Effector memory CD4-positive, alpha-beta T cell (primary cell): ENCODE results near the gene SVOP.
"Not testable (repeated sequence)": the region's sequence is repeated elsewhere in the genome, so short reads cannot be mapped to it uniquely, and the experiment has no call there.

Source experiments
- DNase-seq, 3 donors: peaks; one replicate each; pipeline ENCODE4 v3.0.0-alpha.2; 2020
- H3K27ac ChIP-seq: 2 replicates; pipeline ENCODE4 v1.7.0; 2013; ENCODE audit warnings: mild to moderate bottlenecking, low read length, moderate library complexity; ENCODE audit not compliant: insufficient read depth, poor library complexity, severe bottlenecking
- H3K27me3 ChIP-seq: replicated peaks from 2 replicates; pipeline ENCODE4 v1.7.0; 2013; ENCODE audit warnings: mild to moderate bottlenecking, low read length; ENCODE audit not compliant: insufficient read depth, control insufficient read depth, poor library complexity, severe bottlenecking
- H3K36me3 ChIP-seq: 2 replicates; pipeline ENCODE4 v1.7.0; 2013; ENCODE audit warnings: mild to moderate bottlenecking, low read length, moderate library complexity; ENCODE audit not compliant: control insufficient read depth, insufficient read depth
- H3K4me1 ChIP-seq: 2 replicates; pipeline ENCODE4 v1.7.0; 2013; ENCODE audit warnings: low read length, mild to moderate bottlenecking; ENCODE audit not compliant: control insufficient read depth, insufficient read depth, poor library complexity, severe bottlenecking
- H3K4me3 ChIP-seq: 2 replicates; pipeline ENCODE4 v1.7.0; 2013; ENCODE audit warnings: low read length, low read depth, mild to moderate bottlenecking; ENCODE audit not compliant: insufficient read depth, poor library complexity, severe bottlenecking
- H3K9me3 ChIP-seq: 2 replicates; pipeline ENCODE4 v1.7.0; 2013; ENCODE audit warnings: mild to moderate bottlenecking, low read length, moderate library complexity; ENCODE audit not compliant: control insufficient read depth

SVOP gene

DNA sequence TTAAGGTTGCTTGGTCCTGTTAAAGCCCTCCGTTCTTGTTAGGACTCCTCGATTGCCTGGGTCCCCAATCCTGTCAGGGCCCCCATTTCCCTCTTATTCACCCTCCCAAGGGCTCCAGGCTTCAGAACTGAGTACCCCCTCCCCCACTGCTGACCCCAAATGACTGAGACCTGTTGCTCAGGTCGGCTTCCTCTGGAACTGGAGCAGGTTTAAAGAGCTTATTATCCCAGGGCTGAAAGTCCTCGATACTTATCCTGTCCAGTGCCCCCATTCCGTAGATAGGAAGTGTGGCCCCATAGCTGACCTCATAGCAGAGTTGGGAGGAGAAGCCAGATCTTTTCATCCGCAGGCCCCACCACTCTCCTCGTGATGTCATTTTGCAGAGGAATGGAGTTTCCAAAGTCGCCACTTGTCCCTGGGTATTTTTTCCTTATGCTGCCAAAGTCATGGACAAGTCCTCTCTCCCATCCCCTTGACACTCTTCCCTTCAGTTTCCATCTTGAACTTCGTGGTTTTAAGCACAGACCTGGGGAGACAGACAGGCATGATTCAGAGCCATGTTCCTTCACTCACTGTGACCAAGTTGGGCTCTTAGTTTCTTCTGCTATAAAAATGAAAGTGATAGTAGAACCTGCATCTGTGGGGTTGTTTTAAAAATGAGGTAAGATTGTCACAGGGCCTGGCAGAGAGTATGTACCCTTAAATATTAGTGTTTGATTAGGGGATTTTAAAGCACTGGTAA, 32.7 kb upstream of the SVOP start:
- Histone ChIP-seq H3K4me1 (peaks cover 3% of the 10 kb centered on the region), H3K9me3 (no peaks in the 10 kb centered on the region), H3K27ac (peak overlapping the region; percentile 79), H3K27me3 (no peaks in the 10 kb centered on the region), H3K4me3 (peak overlapping the region; percentile 92), H3K36me3 (no peaks in the 10 kb centered on the region)
- no peak for DNase-seq

DNA sequence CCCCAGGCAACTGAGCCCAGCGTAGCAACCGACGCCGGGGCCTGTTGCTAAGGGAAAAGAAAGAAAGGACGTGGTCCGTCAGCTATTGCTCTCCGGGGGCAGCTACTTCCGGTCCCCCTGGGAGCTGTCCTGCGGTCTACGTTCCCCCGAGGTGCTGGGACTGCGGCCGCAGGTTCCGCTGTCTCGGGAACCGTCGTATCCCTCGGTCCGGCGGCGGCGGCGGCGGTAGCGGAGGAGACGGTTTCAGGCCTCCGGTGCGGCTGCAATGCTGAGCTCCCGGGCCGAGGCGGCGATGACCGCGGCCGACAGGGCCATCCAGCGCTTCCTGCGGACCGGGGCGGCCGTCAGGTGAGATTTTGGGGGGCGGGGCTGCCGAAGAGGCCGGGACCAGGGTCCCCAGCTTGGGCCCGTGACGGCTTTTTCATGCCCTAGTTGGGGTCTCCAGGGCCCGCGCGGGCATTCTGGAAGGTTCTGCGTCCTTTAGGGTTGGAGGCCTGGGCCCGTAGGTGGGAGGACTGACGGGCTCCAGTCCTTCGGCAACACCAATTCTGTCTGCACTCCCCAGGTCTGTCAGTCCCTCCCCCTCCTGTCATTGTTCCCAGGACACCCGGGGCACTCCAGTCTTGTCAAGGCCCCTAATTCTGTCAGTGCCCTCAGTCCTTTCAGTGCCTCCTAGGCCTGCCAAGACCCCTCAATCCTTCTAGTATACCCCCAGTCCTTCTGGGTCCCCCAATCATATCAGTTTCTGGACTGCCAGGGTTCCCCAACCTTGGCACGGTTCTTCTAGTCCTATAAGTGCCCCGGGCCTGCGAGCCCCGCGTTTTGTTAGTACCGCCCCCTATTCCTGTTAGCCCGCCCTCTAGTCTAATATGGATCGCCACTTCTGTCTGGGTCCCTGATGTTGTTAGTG, 31.8 kb upstream of the SVOP start, which contains the start of gene USP30:
TSS of gene USP30 (plus strand) at position 163 of the 910 bp plus-strand sequence. CDS start at position 266, 103 bp downstream.
- Histone ChIP-seq H3K27ac (peak within 1 kb of the TSS; percentile 79), H3K4me3 (peak within 1 kb of the TSS; percentile 92), H3K4me1 (peaks cover 3% of the 10 kb centered on the region), H3K27me3 (no peaks in the 10 kb centered on the region), H3K36me3 (no peaks in the 10 kb centered on the region), H3K9me3 (no peaks in the 10 kb centered on the region)
- DNase-seq = peak; percentile 67 to 80 (median 72)

DNA sequence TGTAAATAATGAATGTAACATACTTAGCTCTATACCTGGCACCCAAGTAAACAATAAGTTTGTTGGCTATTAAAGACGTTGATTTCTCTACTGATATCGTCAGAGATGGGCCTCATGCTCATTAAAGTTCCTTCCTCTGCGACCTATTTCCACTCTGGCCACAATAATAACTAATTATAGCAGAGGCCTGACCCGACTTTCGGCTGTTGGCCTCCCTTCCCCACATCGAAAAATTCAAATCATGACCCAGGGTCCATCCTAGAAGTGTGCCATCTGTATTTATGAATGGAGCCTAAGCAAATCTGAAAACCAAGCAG, 31.2 kb upstream of the SVOP start:
- H3K9me3 ChIP-seq = no peaks in the 10 kb centered on the region
- no peak for DNase-seq
- no peaks in the 10 kb centered on the region for H3K36me3 ChIP-seq
- H3K27ac ChIP-seq = peak overlapping the region; percentile 79
- H3K4me3 ChIP-seq = peak overlapping the region; percentile 92
- peaks cover 3% of the 10 kb centered on the region for H3K4me1 ChIP-seq
- H3K27me3 ChIP-seq = no peaks in the 10 kb centered on the region

DNA sequence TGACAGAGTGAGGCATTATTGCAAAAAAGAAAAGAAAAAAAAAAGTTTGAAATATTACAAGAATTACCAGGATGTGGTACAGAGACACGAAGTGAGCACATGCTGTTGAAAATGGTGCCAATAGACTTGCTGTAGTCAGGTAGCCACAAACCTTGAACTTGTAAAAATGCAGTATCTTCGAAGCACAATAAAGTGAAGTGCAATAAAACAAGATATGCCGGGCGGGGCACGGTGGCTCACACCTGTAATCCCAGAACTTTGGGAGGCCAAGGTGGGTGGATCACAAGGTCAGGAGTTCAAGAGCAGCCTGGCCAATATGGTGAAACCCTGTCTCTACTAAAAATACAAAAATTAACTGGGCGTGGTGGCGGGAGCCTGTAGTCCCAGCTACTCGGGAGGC, 28.9 kb upstream of the SVOP start:
- H3K4me3 ChIP-seq = not testable (repeated sequence)

DNA sequence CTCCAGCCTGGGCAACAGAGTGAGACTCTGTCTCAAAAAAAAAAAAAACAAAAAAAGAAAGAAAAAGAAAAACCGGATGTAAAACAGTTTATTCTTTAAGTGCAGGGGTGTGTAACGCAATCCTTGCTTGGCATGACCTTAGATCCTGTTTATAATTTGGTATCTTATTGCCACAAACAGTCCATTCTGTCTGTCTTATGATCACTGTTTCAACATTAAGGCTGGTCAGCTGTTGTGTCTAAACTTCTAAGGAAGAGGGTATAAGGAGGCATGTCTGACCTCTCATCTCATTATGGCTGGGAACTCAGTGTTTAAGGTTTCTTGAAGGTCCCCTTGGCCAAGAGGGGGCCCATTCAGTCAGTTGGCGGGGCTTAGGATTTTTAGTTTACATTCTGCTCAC, 27.8 kb upstream of the SVOP start:
- not testable (repeated sequence) for H3K9me3 ChIP-seq, DNase-seq, H3K27ac ChIP-seq, H3K4me3 ChIP-seq, H3K36me3 ChIP-seq, H3K4me1 ChIP-seq, H3K27me3 ChIP-seq

More for the DNA sequence above, 28.9 kb upstream of the SVOP start:
- not testable (repeated sequence) for H3K27me3 ChIP-seq, H3K27ac ChIP-seq, DNase-seq, H3K9me3 ChIP-seq, H3K4me1 ChIP-seq, H3K36me3 ChIP-seq

DNA sequence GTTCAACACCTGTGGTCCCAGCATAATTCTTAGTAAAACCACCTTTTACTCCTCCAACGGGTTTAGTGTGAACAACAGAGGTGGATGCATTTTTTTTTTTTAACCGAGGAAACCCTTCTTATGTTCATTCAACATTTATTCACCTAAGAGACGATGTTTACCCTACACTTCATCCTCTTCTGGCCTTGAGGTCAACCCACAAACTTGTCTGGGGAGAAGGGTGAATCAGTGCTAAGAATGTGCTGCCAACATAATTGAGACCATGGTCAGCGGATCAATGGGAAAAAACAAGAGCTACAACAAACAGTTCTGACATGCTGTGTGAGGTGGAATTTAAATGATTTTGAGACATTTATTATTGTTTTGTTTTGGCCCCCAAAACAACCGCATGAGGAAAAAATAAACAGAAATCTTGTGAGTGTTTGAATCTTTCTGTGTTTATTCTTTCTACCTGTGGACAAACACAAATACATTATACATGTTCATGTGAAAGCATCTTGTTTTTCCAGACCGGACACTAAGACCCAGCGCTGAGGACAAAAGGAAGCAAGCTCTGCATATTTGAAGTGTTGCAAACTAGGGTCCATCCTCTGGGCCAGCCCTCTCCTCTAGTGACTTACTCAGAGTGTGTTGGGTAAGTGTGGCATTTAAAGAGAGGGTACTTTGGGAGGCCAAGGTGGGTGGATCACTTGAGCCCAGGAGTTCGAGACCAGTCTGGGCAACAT, 26.4 kb upstream of the SVOP start:
- Histone ChIP-seq H3K9me3 (no peaks in the 10 kb centered on the region), H3K27me3 (peaks cover 4% of the 10 kb centered on the region), H3K27ac (no peak overlapping the region), H3K4me1 (no peaks in the 10 kb centered on the region), H3K4me3 (no peak overlapping the region), H3K36me3 (no peaks in the 10 kb centered on the region)
- DNase-seq = no peak

DNA sequence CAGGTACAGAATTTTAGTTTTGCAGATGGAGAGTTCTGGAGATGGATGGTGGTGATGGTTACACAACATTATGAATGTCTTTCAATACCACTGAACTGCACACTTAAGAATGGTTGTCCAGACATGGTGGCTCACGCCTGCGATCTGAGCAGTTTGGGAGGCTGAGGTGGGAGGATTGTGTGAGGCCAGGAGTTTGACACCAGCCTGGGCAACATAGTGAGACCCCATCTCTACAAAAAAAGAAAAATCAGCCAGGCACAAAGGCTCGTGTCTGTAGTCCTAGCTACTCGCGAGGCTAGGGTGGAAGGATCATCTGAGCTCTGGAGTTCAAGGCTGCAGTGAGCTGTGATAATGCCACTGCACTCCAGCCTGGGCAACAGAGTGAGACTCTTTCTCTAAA, 23.4 kb upstream of the SVOP start:
- Histone ChIP-seq H3K36me3 (no peaks in the 10 kb centered on the region), H3K27ac (no peak overlapping the region), H3K4me1 (no peaks in the 10 kb centered on the region), H3K9me3 (no peaks in the 10 kb centered on the region), H3K4me3 (no peak overlapping the region), H3K27me3 (peaks cover 4% of the 10 kb centered on the region)
- no peak for DNase-seq

DNA sequence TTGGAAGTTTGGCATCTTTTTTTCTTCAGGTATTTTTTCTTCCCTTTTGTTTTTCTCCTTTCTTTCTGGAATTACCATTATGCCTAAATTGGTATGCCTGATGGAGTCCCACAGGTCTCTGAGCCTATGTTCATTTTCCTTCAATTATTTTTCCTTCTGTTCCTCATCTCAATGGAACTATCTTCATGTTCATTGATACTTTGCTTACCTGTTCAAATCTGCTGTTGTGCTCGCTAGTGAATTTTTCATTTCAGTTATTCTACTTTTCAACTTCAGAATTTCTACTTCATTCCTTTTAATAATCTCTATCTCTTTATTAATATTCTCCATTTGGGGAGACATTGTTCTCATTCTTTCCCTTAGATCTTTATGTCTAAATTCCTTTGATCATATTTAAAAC, 16.1 kb upstream of the SVOP start:
- H3K27me3 ChIP-seq = no peaks in the 10 kb centered on the region
- H3K36me3 ChIP-seq = no peaks in the 10 kb centered on the region
- H3K9me3 ChIP-seq = no peaks in the 10 kb centered on the region
- H3K27ac ChIP-seq = no peak overlapping the region
- H3K4me1 ChIP-seq = no peaks in the 10 kb centered on the region
- no peak overlapping the region for H3K4me3 ChIP-seq
- DNase-seq = no peak

DNA sequence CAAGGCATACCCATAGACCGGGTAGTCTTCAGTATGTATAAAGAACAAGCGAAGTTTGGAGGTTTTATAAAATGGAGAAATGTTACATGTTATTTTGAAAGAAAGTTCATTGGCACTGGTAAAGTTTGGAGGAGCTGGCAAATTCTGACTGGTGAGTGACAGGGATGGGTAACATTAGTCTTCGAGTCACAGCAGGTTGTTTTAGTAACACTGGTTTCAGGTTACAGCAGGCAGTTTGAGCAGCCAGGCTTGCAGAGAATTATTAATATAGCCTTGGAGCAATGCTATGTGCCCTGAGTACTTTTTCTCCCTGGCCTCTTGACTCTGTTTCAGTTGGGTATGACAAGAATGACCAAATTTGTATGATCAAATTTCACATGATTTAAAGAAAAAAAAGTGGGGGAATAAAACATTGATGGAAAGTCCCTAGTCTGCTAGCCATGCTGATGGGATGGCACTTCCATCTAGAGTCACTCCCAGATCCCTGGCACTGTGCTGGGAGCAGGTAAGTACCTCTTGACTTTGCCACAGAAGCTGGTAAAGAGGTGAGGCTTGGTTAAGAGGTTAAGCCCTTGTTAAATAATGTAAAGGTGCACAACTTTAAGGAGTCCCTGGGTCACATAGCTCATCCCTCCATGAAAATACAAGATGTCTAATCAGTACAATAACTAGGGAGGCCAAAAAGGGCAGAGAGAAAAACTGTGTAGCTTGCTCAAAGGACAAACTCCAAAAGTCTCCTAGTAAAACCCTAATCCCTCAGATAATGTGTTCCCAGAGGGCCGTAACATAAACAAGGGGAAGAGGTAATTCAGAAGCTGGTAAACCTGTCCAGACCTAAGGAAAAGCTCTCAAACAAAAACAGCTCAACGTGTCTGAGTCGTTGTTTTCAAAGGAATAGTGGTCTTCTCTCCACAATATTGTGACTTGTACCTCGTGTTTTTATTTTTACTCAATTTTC, 12.7 kb upstream of the SVOP start:
- Histone ChIP-seq H3K36me3 (no peaks in the 10 kb centered on the region), H3K27ac (no peak overlapping the region), H3K9me3 (no peaks in the 10 kb centered on the region), H3K4me1 (no peaks in the 10 kb centered on the region), H3K4me3 (no peak overlapping the region), H3K27me3 (peaks cover 4% of the 10 kb centered on the region)
- no peak for DNase-seq
